Measurements from ENCODE around the gene ERBB4.

DNA sequence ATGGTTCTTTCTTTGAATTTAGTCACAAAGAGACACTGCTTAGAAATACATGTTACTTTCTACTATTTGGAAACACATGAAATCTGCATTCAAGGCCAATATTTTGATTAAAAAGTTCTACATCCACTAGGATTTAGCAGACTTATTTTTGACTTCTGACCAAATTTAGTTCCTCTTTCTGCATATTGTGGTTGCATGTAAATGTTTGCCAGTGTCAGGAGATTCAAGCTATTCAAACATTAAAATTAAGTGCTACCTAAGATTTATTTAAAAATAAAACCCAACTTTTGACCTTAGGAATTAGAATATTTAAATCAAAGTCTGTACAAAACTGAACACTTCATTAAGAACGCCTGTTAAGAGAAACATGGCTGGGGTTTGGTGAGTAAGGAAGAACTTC lies 1091.1 kb downstream of the ERBB4 start:
- TF ChIP-seq, protein P1, sequence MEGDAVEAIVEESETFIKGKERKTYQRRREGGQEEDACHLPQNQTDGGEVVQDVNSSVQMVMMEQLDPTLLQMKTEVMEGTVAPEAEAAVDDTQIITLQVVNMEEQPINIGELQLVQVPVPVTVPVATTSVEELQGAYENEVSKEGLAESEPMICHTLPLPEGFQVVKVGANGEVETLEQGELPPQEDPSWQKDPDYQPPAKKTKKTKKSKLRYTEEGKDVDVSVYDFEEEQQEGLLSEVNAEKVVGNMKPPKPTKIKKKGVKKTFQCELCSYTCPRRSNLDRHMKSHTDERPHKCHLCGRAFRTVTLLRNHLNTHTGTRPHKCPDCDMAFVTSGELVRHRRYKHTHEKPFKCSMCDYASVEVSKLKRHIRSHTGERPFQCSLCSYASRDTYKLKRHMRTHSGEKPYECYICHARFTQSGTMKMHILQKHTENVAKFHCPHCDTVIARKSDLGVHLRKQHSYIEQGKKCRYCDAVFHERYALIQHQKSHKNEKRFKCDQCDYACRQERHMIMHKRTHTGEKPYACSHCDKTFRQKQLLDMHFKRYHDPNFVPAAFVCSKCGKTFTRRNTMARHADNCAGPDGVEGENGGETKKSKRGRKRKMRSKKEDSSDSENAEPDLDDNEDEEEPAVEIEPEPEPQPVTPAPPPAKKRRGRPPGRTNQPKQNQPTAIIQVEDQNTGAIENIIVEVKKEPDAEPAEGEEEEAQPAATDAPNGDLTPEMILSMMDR (IDR thresholded peaks at IDR 0.05; ENCODE audit: low read depth, low read length, poor library complexity, severe bottlenecking), result no peak
- no peak for TF ChIP-seq EZH2phosphoT487 (IDR thresholded peaks at IDR 0.05; ENCODE audit: borderline replicate concordance, low read length)

All from DOHH2 (cell line).